ENCODE results near the gene MED22.

The MED22 gene

GRCh38 chr9:133375116-133375723 lies 27.3 kb upstream of the MED22 start:
- H3K4me3 ChIP-seq (ENCODE audit: low read length), result peak overlapping the region; percentile 93
- H3K9ac ChIP-seq (ENCODE audit: low read depth, low read length), result peak overlapping the region; percentile 96
- peak overlapping the region; percentile 92 for H3K4me2 ChIP-seq (ENCODE audit: low read length)
- peaks cover 32% of the 10 kb centered on the region for H3K36me3 ChIP-seq (ENCODE audit: insufficient read depth, low read length)
- peaks cover 45% of the 10 kb centered on the region for H3K4me1 ChIP-seq (ENCODE audit: control insufficient read depth, insufficient read depth, low read length)
- no peaks in the 10 kb centered on the region for H3K27me3 ChIP-seq (ENCODE audit: control insufficient read depth, insufficient read depth, low read length)
- no peaks in the 10 kb centered on the region for H3K9me3 ChIP-seq (replicated peaks; ENCODE audit: low read length)

GRCh38 chr9:133374612-133375115 lies 26.7 kb upstream of the MED22 start:
- H3K36me3 ChIP-seq (ENCODE audit: insufficient read depth, low read length), result peaks cover 38% of the 10 kb centered on the region
- no peaks in the 10 kb centered on the region for H3K27me3 ChIP-seq (ENCODE audit: control insufficient read depth, insufficient read depth, low read length)
- H3K4me1 ChIP-seq (ENCODE audit: control insufficient read depth, insufficient read depth, low read length), result peaks cover 50% of the 10 kb centered on the region
- H3K4me2 ChIP-seq (ENCODE audit: low read length), result peak overlapping the region; percentile 92
- no peaks in the 10 kb centered on the region for H3K9me3 ChIP-seq (replicated peaks; ENCODE audit: low read length)
- peak overlapping the region; percentile 96 for H3K9ac ChIP-seq (ENCODE audit: low read depth, low read length)
- H3K4me3 ChIP-seq (ENCODE audit: low read length), result peak overlapping the region; percentile 93

GRCh38 chr9:133372144-133372543 lies 24.2 kb upstream of the MED22 start:
- peaks cover 66% of the 10 kb centered on the region for H3K4me1 ChIP-seq (ENCODE audit: control insufficient read depth, insufficient read depth, low read length)
- H3K36me3 ChIP-seq (ENCODE audit: insufficient read depth, low read length), result peaks cover 51% of the 10 kb centered on the region
- H3K27me3 ChIP-seq (ENCODE audit: control insufficient read depth, insufficient read depth, low read length), result no peaks in the 10 kb centered on the region
- no peaks in the 10 kb centered on the region for H3K9me3 ChIP-seq (replicated peaks; ENCODE audit: low read length)
- H3K4me2 ChIP-seq (ENCODE audit: low read length), result peak overlapping the region; percentile 20
- no peak overlapping the region for H3K4me3 ChIP-seq (ENCODE audit: low read length)
- H3K9ac ChIP-seq (ENCODE audit: low read depth, low read length), result no peak overlapping the region

GRCh38 chr9:133371261-133371711 lies 23.4 kb upstream of the MED22 start:
- Histone ChIP-seq H3K9ac (ENCODE audit: low read depth, low read length) (no peak overlapping the region), H3K4me3 (ENCODE audit: low read length) (no peak overlapping the region), H3K4me1 (ENCODE audit: control insufficient read depth, insufficient read depth, low read length) (peaks cover 62% of the 10 kb centered on the region), H3K27me3 (ENCODE audit: control insufficient read depth, insufficient read depth, low read length) (no peaks in the 10 kb centered on the region), H3K4me2 (ENCODE audit: low read length) (peak overlapping the region; percentile 20), H3K36me3 (ENCODE audit: insufficient read depth, low read length) (peaks cover 60% of the 10 kb centered on the region), H3K9me3 (replicated peaks; ENCODE audit: low read length) (no peaks in the 10 kb centered on the region)

GRCh38 chr9:133370685-133371084 lies 22.8 kb upstream of the MED22 start:
- Histone ChIP-seq H3K9ac (ENCODE audit: low read depth, low read length) (no peak overlapping the region), H3K36me3 (ENCODE audit: insufficient read depth, low read length) (peaks cover 66% of the 10 kb centered on the region), H3K4me1 (ENCODE audit: control insufficient read depth, insufficient read depth, low read length) (peaks cover 61% of the 10 kb centered on the region), H3K4me2 (ENCODE audit: low read length) (peak overlapping the region; percentile 6), H3K27me3 (ENCODE audit: control insufficient read depth, insufficient read depth, low read length) (no peaks in the 10 kb centered on the region), H3K4me3 (ENCODE audit: low read length) (no peak overlapping the region), H3K9me3 (replicated peaks; ENCODE audit: low read length) (no peaks in the 10 kb centered on the region)

GRCh38 chr9:133369933-133370332 lies 22.0 kb upstream of the MED22 start:
- peaks cover 61% of the 10 kb centered on the region for H3K4me1 ChIP-seq (ENCODE audit: control insufficient read depth, insufficient read depth, low read length)

GRCh38 chr9:133369422-133369821 lies 21.5 kb upstream of the MED22 start:
- Histone ChIP-seq H3K9me3 (replicated peaks; ENCODE audit: low read length) (no peaks in the 10 kb centered on the region), H3K4me2 (ENCODE audit: low read length) (peak overlapping the region; percentile 76), H3K4me1 (ENCODE audit: control insufficient read depth, insufficient read depth, low read length) (peaks cover 61% of the 10 kb centered on the region), H3K9ac (ENCODE audit: low read depth, low read length) (no peak overlapping the region), H3K36me3 (ENCODE audit: insufficient read depth, low read length) (peaks cover 77% of the 10 kb centered on the region), H3K4me3 (ENCODE audit: low read length) (no peak overlapping the region), H3K27me3 (ENCODE audit: control insufficient read depth, insufficient read depth, low read length) (no peaks in the 10 kb centered on the region)

More at GRCh38 chr9:133369933-133370332, 22.0 kb upstream of the MED22 start:
- Histone ChIP-seq H3K4me3 (ENCODE audit: low read length) (no peak overlapping the region), H3K4me2 (ENCODE audit: low read length) (no peak overlapping the region), H3K9ac (ENCODE audit: low read depth, low read length) (no peak overlapping the region), H3K9me3 (replicated peaks; ENCODE audit: low read length) (no peaks in the 10 kb centered on the region), H3K27me3 (ENCODE audit: control insufficient read depth, insufficient read depth, low read length) (no peaks in the 10 kb centered on the region), H3K36me3 (ENCODE audit: insufficient read depth, low read length) (peaks cover 73% of the 10 kb centered on the region)

- Histone ChIP-seq H3K27me3 (ENCODE audit: control insufficient read depth, insufficient read depth, low read length) (no peaks in the 10 kb centered on the region), H3K36me3 (ENCODE audit: insufficient read depth, low read length) (peaks cover 85% of the 10 kb centered on the region), H3K4me3 (ENCODE audit: low read length) (peak overlapping the region; percentile 40), H3K4me2 (ENCODE audit: low read length) (peak overlapping the region; percentile 76), H3K9me3 (replicated peaks; ENCODE audit: low read length) (no peaks in the 10 kb centered on the region), H3K4me1 (ENCODE audit: control insufficient read depth, insufficient read depth, low read length) (peaks cover 54% of the 10 kb centered on the region), H3K9ac (ENCODE audit: low read depth, low read length) (peak overlapping the region; percentile 49)
Measured at GRCh38 chr9:133368249-133368881, 20.4 kb upstream of the MED22 start.

- H3K4me2 ChIP-seq (ENCODE audit: low read length), result peak overlapping the region; percentile 76
- H3K9ac ChIP-seq (ENCODE audit: low read depth, low read length), result peak overlapping the region; percentile 49
- H3K9me3 ChIP-seq (replicated peaks; ENCODE audit: low read length), result no peaks in the 10 kb centered on the region
- peak overlapping the region; percentile 40 for H3K4me3 ChIP-seq (ENCODE audit: low read length)
- H3K4me1 ChIP-seq (ENCODE audit: control insufficient read depth, insufficient read depth, low read length), result peaks cover 54% of the 10 kb centered on the region
- peaks cover 85% of the 10 kb centered on the region for H3K36me3 ChIP-seq (ENCODE audit: insufficient read depth, low read length)
- no peaks in the 10 kb centered on the region for H3K27me3 ChIP-seq (ENCODE audit: control insufficient read depth, insufficient read depth, low read length)
Measured at GRCh38 chr9:133367778-133368177, 19.8 kb upstream of the MED22 start.

- H3K4me1 ChIP-seq (ENCODE audit: control insufficient read depth, insufficient read depth, low read length), result peaks cover 50% of the 10 kb centered on the region
- no peaks in the 10 kb centered on the region for H3K27me3 ChIP-seq (ENCODE audit: control insufficient read depth, insufficient read depth, low read length)
- H3K9ac ChIP-seq (ENCODE audit: low read depth, low read length), result no peak overlapping the region
- H3K9me3 ChIP-seq (replicated peaks; ENCODE audit: low read length), result no peaks in the 10 kb centered on the region
- H3K4me2 ChIP-seq (ENCODE audit: low read length), result peak overlapping the region; percentile 76
- no peak overlapping the region for H3K4me3 ChIP-seq (ENCODE audit: low read length)
- H3K36me3 ChIP-seq (ENCODE audit: insufficient read depth, low read length), result peaks cover 85% of the 10 kb centered on the region
Measured at GRCh38 chr9:133367221-133367620, 19.3 kb upstream of the MED22 start.

- Histone ChIP-seq H3K4me3 (ENCODE audit: low read length) (no peak overlapping the region), H3K36me3 (ENCODE audit: insufficient read depth, low read length) (peaks cover 85% of the 10 kb centered on the region), H3K9me3 (replicated peaks; ENCODE audit: low read length) (no peaks in the 10 kb centered on the region), H3K9ac (ENCODE audit: low read depth, low read length) (no peak overlapping the region), H3K4me1 (ENCODE audit: control insufficient read depth, insufficient read depth, low read length) (peaks cover 42% of the 10 kb centered on the region), H3K27me3 (ENCODE audit: control insufficient read depth, insufficient read depth, low read length) (no peaks in the 10 kb centered on the region), H3K4me2 (ENCODE audit: low read length) (no peak overlapping the region)
Measured at GRCh38 chr9:133366435-133366834, 18.5 kb upstream of the MED22 start.
